ENCODE measurements around the gene RB1.
"Not testable (repeated sequence)": the region's sequence is repeated elsewhere in the genome, so short reads cannot be mapped to it uniquely, and the experiment has no call there.

Gene RB1

GRCh38 chr13:48405875-48406274, 102.3 kb downstream of the RB1 start:
- no peak for DNase-seq

- DNase-seq, result no peak
Observed at GRCh38 chr13:48410199-48410598, 106.6 kb downstream of the RB1 start.

- no peak for DNase-seq
Observed at GRCh38 chr13:48411147-48411794, 107.7 kb downstream of the RB1 start.

GRCh38 chr13:48411841-48412531, 108.4 kb downstream of the RB1 start:
- DNase-seq, result no peak

- no peak for DNase-seq
Observed at GRCh38 chr13:48412881-48413351, 109.4 kb downstream of the RB1 start, which contains the start of gene LPAR6. Gene LPAR6, minus strand, starts transcription at chr13:48413113. Its CDS starts 690 bp downstream, at chr13:48412423.

GRCh38 chr13:48414501-48414900, 111.0 kb downstream of the RB1 start:
- DNase-seq, result no peak

GRCh38 chr13:48415516-48415915, 112.0 kb downstream of the RB1 start:
- no peak for DNase-seq

- not testable (repeated sequence) for DNase-seq
Observed at GRCh38 chr13:48422003-48422402, 118.5 kb downstream of the RB1 start.

GRCh38 chr13:48424212-48424611, 120.7 kb downstream of the RB1 start:
- DNase-seq, result no peak

GRCh38 chr13:48426052-48426451, 122.5 kb downstream of the RB1 start:
- DNase-seq, result no peak

- peak in 3 of 56 donors; percentile 21 to 67 (median 34) for DNase-seq
Observed at GRCh38 chr13:48426755-48427298, 123.3 kb downstream of the RB1 start.

GRCh38 chr13:48429036-48429435, 125.5 kb downstream of the RB1 start:
- no peak for DNase-seq

GRCh38 chr13:48429886-48430285, 126.3 kb downstream of the RB1 start:
- no peak for DNase-seq

- DNase-seq, result no peak
Observed at GRCh38 chr13:48431431-48431830, 127.9 kb downstream of the RB1 start.

- no peak for DNase-seq
Observed at GRCh38 chr13:48431987-48432615, 128.6 kb downstream of the RB1 start.

- no peak for DNase-seq
Observed at GRCh38 chr13:48434200-48434599, 130.6 kb downstream of the RB1 start.

- DNase-seq, result no peak
Observed at GRCh38 chr13:48436661-48437288, 133.2 kb downstream of the RB1 start.

- peak in 9 of 56 donors; percentile 4 to 62 (median 14) for DNase-seq
Observed at GRCh38 chr13:48437371-48437770, 133.8 kb downstream of the RB1 start.

GRCh38 chr13:48443442-48444208, 140.1 kb downstream of the RB1 start:
- no peak for DNase-seq

- DNase-seq, result no peak
Observed at GRCh38 chr13:48446464-48446863, 142.9 kb downstream of the RB1 start.

All from amygdala (tissue), 56 donors.